NCI-H2196 treated with DMSO at 0.1 percent for 48 hours (cell line): ENCODE data around the gene PPM1M.

Source experiments
- DNase-seq: peaks from one replicate; lab custom pipeline; 2025; ENCODE audit not compliant: unreplicated experiment; lab: John Stamatoyannopoulos, UW

The PPM1M gene

DNA sequence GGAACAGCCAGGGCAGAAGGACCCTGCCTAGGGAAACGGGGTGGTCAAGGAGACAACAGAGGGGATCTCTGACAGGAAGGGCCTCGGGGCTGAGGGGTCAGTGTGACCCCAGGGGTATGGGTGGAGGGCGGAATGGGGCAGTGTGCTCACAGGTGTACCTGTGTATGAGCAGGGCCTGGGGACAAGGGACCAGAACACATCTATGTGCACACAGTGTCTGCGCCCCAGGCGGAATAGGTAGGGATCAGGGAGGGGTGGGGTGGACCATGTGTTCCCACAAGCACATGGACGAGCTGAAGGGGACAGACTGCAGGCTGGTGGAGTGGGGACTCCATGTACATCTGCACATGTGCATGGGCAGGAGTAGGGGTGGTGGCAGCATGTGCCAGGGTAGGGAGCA lies 15.1 kb upstream of the PPM1M start:
- DNase-seq: no peak

- no peak for DNase-seq
These were observed 14.6 kb upstream of the PPM1M start for GRCh38 chr3:52230889-52231499.

- DNase-seq: no peak
These were observed 13.9 kb upstream of the PPM1M start for GRCh38 chr3:52231502-52232278.

- DNase-seq: no peak
These were observed 13.1 kb upstream of the PPM1M start for GRCh38 chr3:52232279-52233107.

DNA sequence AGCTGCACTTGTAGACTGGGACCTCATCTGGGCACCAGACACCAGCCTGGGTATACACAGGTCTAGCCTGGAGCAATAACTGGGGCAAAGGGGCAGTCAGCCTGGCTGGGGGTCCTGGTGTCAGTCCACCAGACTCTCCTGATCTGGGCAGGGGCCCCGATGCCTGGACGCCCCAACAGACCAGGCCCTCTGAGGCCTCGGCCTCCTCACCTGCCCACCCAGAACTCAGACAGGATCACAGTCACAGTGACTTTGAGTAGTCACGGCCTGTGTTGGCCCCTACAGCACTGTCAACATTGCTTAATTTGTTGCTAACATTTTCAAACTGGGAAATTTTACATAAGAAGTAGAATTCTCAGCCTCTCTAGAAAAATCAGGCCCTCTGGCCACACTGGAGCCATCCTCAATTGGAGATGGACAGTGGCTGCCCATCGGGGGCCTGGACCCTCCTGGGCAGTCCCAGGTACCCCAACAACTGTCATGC lies 12.4 kb upstream of the PPM1M start:
- DNase-seq: no peak

GRCh38 chr3:52233968-52234367 lies 11.6 kb upstream of the PPM1M start:
- DNase-seq: no peak

- DNase-seq: no peak
These were observed 10.8 kb upstream of the PPM1M start for GRCh38 chr3:52234516-52235447.

GRCh38 chr3:52236424-52236886 lies 9.1 kb upstream of the PPM1M start:
- DNase-seq: no peak

GRCh38 chr3:52237006-52237656 lies 8.4 kb upstream of the PPM1M start:
- DNase-seq: no peak

- peak; percentile 72 for DNase-seq
These were observed 7.8 kb upstream of the PPM1M start for GRCh38 chr3:52237657-52238172.

DNA sequence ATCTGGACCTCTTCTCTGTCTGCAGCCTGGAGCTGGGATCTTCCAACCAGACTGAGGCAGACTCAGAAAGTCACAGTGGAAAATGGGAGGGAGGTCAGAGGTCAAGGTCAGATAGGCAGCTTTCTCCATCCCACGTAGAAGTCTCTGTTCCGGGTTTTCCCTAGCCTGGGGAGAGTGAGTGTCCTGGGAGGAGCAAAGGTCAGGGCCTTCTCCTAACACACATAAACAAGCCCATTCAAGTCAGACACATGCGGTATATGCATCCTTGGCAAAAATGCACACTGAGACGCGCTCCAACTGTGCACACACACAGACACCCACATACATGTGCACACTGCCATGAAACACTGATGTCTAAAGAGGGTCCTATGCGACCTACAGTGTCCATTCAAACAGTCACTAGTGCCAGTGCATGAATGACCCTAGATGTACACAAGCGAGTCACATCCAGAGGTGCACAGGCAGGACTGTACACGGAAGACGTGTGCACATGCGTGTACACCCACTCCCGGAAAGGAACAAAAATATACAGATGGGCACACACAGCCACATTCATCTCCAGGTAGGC lies 7.3 kb upstream of the PPM1M start:
- no peak for DNase-seq

DNA sequence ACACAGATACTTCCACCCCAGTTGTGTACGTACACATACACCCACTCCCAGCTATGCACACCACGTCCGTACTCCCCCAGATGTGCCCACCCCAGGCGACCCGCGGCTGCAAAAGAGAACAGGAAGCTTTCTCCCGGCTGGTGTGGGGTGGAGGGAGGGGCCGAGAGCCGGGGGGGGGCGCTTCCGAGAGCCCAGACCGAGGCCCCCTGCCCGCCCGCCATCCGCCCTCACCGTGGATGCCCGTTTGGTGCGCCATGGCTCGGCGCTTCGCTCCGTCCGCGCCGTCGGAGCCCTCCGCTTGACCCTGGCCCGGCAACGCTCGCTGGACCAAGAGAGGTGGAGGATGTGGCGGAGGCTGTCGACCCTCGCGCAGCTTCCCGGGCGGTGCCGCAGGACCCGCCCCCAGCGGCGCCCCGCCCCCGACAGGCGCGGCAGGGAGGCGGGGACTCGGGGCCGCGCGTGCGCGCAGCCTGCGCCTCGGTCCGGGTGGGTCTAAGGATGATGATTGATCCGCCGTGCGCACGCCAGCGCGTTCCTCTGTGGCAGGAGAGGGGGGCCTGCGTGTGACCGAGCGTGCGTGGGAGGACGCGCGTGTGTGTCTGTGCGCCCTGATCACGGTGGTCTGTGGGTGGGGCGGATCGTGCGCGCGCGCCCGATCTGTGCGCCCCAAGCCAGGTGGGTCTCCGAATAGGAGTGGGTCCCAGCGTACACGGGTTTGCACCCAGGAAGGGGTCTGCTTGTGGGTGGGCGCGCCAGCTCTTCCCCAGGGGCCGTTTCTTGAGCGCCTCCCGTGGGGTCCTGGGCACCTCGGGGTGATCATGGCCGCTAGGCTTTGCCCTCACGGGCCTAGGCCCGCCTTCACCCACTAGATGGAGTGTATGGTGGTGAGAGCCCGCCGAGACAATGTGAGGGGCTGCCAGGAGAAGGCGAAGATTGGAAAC lies 6.5 kb upstream of the PPM1M start, which contains the start of gene TWF2:
TSS of gene TWF2 (minus strand) at position 398 of the 941 bp plus-strand sequence. CDS start at position 256, 142 bp downstream.
- no peak for DNase-seq

- no peak for DNase-seq
These were observed 5.3 kb upstream of the PPM1M start for GRCh38 chr3:52240059-52240885.

DNA sequence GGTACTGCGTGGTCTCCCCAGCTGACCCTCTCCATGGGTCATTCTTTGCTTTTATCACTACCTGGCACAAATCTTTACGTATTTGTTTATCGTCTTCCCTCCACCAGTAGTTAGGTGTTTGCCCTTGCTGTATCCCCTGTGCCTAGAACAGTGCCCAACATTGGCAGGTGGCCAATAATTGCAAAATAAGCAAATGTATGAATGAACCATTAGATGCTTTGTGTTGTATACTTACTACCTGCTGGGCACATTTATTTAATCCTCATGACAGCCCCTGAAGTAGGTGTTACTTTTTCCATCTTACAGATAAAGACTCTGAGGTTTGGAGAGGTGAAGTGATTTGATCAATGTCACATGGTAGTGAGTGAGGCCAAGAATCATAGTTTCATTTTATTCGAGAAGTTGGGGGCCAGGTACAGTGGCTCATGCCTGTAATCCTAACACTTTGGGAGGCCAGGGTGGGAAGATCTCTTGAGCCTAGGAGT lies 4.6 kb upstream of the PPM1M start:
- no peak for DNase-seq

DNA sequence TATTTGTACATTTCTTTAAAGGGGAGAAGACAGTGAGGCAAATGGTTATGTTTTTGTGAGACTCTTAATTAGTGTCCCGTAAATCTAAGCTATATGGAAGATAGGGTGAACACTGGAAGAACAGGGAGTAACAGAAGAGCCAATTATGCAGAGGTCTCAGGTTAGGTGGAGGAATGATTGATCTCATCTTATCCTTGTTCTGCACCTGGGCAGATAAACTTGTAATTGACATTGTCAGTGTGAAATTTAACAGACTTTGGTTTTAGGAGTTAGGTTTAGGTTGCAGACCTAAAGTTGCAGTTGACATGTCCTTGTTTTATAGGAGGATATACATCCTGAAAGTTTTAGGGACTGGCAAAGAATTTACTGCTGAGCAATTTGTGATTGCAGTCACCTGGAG lies 3.5 kb upstream of the PPM1M start:
- DNase-seq: no peak

- DNase-seq: no peak
These were observed 1.5 kb upstream of the PPM1M start for GRCh38 chr3:52243791-52244628.
